ENCODE results near the gene PANX3.
A peak's percentile ranks its signal among the peaks of the same experiment; 100 is the strongest.

Gene PANX3

DNA sequence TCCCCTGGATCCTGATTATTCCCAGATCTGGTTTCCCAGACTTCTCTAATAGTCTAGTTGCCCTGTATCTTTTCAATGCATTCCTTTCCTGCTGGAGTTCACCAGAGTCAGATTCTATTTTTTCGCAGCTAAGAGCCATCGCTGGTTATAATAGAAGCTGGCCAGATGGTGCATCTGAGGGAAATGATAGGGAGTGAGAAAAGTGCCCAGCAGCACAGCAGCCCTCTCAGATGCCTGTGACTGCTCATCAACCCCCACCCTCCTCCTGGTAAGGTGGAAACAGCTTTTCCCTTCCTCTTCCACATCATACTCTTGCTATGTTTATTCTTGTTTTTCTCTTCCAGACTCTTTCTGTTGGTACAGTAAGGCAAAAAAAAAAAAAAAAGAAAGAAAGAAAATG, 28.7 kb upstream of the PANX3 start:
- Histone ChIP-seq H4K20me1 (ENCODE audit: low read depth, low read length) (no peaks in the 10 kb centered on the region), H3K27me3 (ENCODE audit: low read length) (no peaks in the 10 kb centered on the region), H3K36me3 (ENCODE audit: low read length) (no peaks in the 10 kb centered on the region), H2AFZ (ENCODE audit: low read depth, low read length, severe bottlenecking) (no peak overlapping the region), H3K9me3 (ENCODE audit: insufficient read depth, low read length) (no peaks in the 10 kb centered on the region), H3K27ac (ENCODE audit: low read depth, low read length) (no peak overlapping the region), H3K4me2 (ENCODE audit: low read depth, low read length, poor library complexity, severe bottlenecking) (no peak overlapping the region), H3K9ac (ENCODE audit: low read length) (no peak overlapping the region), H3K9me2 (replicated peaks; ENCODE audit: insufficient read depth, low read length) (no peaks in the 10 kb centered on the region), H3F3A (ENCODE audit: insufficient read depth) (no peaks in the 10 kb centered on the region), H3K4me3 (ENCODE audit: insufficient read depth, low read length, poor library complexity, severe bottlenecking) (no peak overlapping the region), H3K79me2 (ENCODE audit: insufficient read depth, low read length) (no peaks in the 10 kb centered on the region)
- TF ChIP-seq, protein P1, sequence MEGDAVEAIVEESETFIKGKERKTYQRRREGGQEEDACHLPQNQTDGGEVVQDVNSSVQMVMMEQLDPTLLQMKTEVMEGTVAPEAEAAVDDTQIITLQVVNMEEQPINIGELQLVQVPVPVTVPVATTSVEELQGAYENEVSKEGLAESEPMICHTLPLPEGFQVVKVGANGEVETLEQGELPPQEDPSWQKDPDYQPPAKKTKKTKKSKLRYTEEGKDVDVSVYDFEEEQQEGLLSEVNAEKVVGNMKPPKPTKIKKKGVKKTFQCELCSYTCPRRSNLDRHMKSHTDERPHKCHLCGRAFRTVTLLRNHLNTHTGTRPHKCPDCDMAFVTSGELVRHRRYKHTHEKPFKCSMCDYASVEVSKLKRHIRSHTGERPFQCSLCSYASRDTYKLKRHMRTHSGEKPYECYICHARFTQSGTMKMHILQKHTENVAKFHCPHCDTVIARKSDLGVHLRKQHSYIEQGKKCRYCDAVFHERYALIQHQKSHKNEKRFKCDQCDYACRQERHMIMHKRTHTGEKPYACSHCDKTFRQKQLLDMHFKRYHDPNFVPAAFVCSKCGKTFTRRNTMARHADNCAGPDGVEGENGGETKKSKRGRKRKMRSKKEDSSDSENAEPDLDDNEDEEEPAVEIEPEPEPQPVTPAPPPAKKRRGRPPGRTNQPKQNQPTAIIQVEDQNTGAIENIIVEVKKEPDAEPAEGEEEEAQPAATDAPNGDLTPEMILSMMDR (IDR thresholded peaks at IDR 0.05; ENCODE audit: insufficient read depth, low read length, poor library complexity, severe bottlenecking): no peak
- TF ChIP-seq EZH2phosphoT487 (conservative IDR thresholded peaks at IDR 0.05; ENCODE audit: low read length): no peak

DNA sequence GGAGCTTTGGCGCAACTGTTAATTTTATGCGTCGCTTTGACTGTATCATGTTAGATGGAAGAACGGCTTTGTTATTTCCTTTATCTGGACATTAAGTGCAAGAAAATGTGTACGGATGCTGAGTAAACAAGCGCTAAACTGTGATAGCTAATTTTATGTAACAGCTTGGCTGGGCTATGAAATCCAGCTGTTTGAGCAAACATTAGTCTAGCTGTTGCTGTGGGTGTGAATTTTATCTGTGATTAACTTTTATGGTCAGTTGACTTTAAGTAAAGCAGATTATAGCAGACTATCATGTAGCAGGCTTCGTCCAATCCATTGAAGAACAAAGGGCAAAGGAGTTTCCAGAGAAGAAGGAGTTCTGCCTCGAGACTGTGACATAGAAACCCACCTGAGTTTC, 27.4 kb upstream of the PANX3 start:
- no peak overlapping the region for H3K4me3 ChIP-seq (ENCODE audit: insufficient read depth, low read length, poor library complexity, severe bottlenecking)
- no peaks in the 10 kb centered on the region for H3F3A ChIP-seq (ENCODE audit: insufficient read depth)
- H3K36me3 ChIP-seq (ENCODE audit: low read length): no peaks in the 10 kb centered on the region
- no peaks in the 10 kb centered on the region for H3K9me2 ChIP-seq (replicated peaks; ENCODE audit: insufficient read depth, low read length)
- H3K79me2 ChIP-seq (ENCODE audit: insufficient read depth, low read length): no peaks in the 10 kb centered on the region
- H3K27ac ChIP-seq (ENCODE audit: low read depth, low read length): no peak overlapping the region
- no peaks in the 10 kb centered on the region for H3K9me3 ChIP-seq (ENCODE audit: insufficient read depth, low read length)
- no peak overlapping the region for H2AFZ ChIP-seq (ENCODE audit: low read depth, low read length, severe bottlenecking)
- H3K4me2 ChIP-seq (ENCODE audit: low read depth, low read length, poor library complexity, severe bottlenecking): no peak overlapping the region
- TF ChIP-seq, protein P1 (IDR thresholded peaks at IDR 0.05; ENCODE audit: insufficient read depth, low read length, poor library complexity, severe bottlenecking): no peak
- TF ChIP-seq EZH2phosphoT487 (conservative IDR thresholded peaks at IDR 0.05; ENCODE audit: low read length): no peak
- no peaks in the 10 kb centered on the region for H3K27me3 ChIP-seq (ENCODE audit: low read length)
- no peak overlapping the region for H3K9ac ChIP-seq (ENCODE audit: low read length)
- no peaks in the 10 kb centered on the region for H4K20me1 ChIP-seq (ENCODE audit: low read depth, low read length)

GRCh38 chr11:124584681-124585372, 26.4 kb upstream of the PANX3 start:
- Histone ChIP-seq H3K79me2 (ENCODE audit: insufficient read depth, low read length) (no peaks in the 10 kb centered on the region), H3K4me2 (ENCODE audit: low read depth, low read length, poor library complexity, severe bottlenecking) (no peak overlapping the region), H3F3A (ENCODE audit: insufficient read depth) (no peaks in the 10 kb centered on the region), H2AFZ (ENCODE audit: low read depth, low read length, severe bottlenecking) (peak overlapping the region; percentile 14), H3K27ac (ENCODE audit: low read depth, low read length) (no peak overlapping the region), H3K9ac (ENCODE audit: low read length) (no peak overlapping the region), H4K20me1 (ENCODE audit: low read depth, low read length) (no peaks in the 10 kb centered on the region), H3K9me3 (ENCODE audit: insufficient read depth, low read length) (no peaks in the 10 kb centered on the region), H3K36me3 (ENCODE audit: low read length) (no peaks in the 10 kb centered on the region), H3K9me2 (replicated peaks; ENCODE audit: insufficient read depth, low read length) (no peaks in the 10 kb centered on the region), H3K27me3 (ENCODE audit: low read length) (no peaks in the 10 kb centered on the region), H3K4me3 (ENCODE audit: insufficient read depth, low read length, poor library complexity, severe bottlenecking) (no peak overlapping the region)
- TF ChIP-seq EZH2phosphoT487 (conservative IDR thresholded peaks at IDR 0.05; ENCODE audit: low read length): no peak
- TF ChIP-seq, protein P1 (IDR thresholded peaks at IDR 0.05; ENCODE audit: insufficient read depth, low read length, poor library complexity, severe bottlenecking): no peak
